KG1 (cell line): ENCODE results near the gene TNS3.

Experiments used
- DNase-seq: peaks from one replicate; lab custom pipeline; 2025; lab: John Stamatoyannopoulos, UW

TNS3 gene

DNA sequence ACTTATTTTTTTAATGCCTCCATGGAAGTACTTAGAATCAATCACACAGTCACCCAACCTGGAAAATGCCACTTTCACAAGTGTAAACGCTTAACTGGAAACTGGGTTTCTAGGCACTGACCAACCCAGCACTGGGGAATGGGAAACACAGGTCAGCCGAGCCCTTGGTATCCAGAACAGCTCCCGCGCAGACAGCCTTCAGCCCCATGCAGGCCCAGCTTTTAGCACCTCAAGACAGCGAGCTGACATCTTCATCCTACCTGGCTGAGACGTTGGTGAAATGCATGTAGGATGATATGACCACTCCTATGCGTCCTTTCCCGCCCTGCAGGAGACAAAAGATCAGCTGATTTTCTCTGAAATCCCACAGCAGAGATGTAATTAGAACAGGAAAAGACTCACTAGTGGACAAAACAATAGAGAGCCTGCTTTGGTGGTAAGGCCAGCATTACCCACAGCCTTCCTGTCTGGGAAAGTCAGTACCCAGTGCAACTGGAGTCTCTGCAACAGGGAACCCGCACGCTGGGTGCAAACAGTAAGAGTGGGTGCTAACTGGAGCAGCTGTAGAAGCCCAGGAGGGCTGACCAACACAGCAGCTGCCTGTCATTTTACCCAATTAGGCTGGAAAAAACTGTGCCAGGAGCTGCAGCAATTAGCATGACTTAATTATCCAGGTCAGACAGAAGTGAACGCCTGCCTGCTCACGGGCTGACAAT lies 153.7 kb downstream of the TNS3 start:
- no peak for DNase-seq

DNA sequence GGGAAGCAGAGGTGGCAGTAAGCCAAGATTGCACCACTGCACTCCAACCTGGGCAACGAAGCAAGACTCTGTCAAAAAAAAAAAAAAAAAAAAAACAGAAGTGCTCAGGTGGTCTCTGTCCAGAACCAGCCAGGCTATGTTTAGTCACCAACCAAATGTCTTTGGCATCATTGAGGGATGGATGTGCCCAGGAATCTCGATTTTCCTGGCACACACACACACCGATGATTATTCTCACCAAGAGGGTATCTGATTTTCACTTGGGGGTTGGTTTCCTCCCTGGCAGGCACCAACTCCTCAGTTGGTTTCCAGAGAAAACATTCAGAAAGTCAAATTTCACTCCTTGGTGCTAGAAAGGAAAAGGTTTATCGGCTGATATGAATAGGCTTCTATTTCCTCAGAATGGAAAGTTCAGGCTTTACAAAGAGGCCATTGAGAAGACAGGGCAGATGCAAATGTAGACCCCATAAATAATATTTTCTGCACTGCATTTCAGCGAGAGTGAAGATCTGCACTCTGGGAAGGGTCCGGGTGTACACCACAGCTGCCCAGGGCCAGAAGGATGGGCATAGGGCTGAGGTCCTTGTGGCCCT lies 154.8 kb downstream of the TNS3 start:
- DNase-seq: no peak

DNA sequence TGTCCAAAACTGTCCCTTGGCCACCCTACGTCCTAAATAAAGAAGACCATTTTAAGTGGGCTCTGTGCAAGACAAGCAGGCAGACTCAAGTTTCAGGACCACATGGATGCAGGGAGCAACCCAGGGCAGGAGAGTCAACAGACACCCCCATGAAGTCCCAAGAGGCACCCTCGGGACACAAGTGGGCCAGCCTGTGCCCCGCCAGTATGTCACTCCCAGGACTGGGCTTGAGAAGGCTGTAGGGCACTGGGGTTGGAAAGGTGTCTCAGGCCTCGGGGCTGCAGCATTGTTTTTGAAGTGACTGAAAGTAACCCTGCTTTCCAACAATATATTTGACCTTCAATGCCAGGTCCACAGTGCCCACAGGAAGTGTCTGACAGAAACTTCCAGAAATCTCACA lies 157.4 kb downstream of the TNS3 start:
- DNase-seq: no peak

DNA sequence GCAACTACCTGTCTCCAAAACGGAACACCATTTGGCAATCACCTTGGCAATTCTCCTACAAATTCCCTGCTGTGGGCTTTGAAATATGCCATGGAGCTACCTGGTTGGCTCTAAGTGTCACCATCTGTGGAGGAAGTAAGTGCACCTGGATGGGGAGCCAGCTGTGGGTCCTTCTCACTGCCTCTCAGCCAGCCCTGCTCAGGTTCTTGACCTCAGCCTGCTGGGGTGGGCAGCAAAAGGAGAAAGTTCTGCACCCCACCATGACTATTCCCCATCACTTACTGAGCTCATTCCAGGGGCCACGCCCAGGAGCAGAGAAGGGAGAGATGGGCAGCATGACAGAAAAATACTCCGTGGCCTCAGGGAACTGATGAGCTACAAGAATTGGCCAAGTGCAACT lies 158.7 kb downstream of the TNS3 start:
- no peak for DNase-seq

DNA sequence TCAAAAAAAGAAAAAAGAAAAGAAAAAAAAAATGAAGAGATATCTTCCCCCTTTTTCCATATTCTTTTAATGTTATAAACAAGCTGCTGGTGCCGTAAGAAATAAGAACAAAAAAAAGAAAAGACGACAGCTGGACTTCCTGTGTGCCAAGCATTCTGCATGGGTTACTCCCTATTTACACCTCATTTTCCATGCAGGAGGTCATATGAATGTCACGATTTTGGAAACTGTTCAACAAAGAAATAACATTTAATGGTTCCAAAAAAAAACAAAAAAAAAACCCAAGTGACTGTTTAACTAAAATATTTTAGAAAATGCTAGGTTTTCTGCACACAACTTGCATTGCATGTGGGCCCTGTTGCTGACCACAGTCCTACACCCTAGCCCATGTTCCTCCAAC lies 159.3 kb downstream of the TNS3 start:
- DNase-seq: no peak

DNA sequence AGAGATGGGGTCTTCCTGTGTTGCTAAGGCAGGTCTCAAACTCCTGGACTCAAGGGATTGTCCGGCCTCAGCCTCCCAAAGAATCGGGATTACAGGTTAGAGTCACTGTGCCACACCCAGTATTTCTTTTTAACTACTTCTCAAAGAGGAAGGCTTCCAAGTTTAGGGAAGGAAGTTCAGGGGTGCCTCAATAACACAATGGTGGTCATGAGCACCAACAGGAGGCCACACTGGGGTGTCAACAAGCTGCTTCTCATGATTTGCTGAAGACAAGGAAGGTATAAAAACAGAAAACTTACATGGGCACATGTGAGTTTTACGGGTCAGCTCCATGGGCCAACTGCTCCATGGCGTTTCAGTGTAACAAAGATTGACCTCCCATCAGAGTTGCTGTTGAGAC lies 160.5 kb downstream of the TNS3 start:
- no peak for DNase-seq

DNA sequence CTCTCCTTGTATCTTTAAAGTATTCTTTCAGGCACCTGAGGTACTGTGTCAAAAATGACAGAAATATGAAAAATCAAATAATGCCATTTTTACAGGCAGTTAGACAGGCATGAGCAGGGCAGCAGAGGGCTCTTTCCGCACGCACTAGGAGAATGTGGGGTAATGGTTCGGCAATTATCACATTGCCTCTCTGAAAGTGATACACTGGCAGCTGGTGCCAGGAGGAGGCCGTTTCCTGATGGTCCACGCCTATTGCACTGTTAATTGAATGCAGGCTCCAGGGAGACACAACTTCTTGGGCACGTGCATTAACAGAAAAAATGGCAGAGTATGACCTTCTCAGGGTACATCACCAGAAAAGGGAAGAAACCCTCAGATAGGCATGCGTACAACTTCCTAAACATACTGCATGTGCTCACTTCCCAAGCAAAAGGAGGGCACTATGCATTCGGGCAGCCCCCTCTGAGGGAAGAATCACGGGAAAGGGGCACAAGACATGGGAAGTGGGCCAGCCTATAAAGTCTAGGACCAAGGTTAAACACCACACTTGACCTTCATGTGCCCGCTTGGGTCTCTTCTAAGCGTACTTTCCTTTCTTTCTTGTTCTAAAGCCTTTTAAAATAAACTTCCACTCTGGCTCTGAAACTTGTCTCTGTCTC lies 161.7 kb downstream of the TNS3 start:
- DNase-seq: no peak

DNA sequence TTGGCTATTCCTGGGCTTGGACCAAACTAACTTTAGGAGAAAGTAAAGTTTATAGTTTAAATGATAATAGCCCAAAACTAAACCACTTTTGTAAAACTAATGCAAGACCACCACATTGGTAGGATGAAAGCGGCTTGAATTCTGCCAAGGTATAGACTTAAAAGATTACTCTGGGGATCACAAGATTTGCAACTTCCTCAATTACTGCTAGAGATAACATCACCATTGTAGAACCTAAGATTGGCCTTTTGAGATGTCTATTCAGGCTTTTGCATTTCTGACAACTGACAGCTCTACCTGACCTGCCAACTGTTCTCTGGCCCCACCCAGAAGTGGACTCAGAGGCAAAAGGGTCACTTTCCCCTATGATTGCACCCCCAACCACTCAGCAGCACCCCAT lies 162.4 kb downstream of the TNS3 start:
- no peak for DNase-seq

DNA sequence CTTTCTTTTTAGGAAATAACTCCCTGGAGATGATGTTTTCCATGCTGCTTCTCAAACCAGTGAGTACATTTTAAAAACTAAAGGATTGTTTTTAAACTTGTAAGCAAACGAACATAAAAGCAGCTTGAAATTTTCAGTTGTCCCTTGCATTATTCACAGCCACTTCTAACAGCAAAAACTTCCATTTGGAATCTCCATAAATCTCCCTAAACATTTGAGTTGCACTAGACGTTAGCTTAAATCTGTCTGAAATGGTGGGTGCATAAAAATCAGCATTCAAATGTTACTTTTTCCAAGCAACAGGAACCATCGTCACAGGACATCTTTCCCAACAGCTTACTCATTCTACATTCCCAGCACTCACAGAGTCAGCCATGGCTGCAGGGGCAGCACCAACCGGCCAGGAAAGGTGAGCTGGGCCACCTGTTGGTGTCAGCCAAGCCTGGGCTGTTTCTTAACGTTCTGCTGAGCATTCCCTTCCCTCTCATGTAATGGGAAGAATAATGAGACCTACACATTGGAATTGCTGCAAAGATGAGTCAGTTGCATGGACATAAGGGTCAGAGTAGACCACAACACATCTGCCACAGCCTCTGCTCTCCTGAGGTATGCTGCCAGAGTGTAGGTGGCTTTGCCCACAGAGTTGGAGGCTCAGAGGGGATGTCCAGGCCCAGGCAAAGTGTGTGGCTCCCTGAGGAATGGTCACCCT lies 163.2 kb downstream of the TNS3 start:
- DNase-seq: no peak

DNA sequence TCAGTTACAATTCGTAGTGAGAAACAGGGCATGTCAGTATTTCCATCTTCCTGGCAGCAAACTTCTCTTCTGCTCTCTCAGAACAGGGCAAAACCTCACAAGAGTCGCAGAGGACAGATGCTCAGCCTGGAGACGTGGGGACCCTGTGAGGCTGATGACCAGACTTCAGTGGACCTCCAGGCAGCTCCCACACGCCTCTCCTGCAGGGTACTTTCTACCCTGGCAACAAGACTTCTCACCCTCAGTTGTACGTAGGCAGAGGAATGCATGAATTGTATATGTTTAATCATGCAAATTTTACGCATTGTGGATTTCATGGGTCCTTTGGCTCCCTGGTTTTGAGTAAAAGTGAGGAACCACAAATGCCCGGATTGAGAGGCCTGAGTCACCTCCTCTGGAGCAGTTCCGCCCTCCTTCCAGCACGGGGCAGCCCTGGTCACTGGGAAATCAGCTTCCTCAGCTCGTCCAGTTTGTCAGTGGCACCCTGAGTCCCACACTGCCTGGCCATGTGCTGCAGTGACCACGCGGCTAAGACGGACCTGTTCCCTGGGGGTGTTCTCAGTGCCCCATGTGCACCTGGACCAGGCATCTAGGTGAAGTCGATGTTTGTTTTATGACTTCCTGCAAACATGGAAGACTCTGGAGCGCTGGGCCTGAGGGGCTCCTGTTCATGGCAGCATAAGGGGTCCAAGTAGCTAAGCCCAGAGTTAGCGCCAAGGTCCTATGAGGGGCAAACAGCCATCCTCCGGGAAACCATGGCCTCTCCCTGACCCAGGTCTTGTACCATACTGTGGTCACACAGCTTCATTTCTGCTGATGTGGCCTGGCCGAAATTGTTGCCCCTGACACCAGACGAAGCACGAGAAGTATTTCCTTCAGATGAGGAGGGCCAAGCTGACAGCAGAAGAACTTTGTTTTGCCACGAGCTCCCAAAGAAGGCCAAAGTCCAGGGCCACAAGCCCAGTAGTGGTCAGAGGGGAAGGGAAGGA lies 165.1 kb downstream of the TNS3 start:
- no peak for DNase-seq

DNA sequence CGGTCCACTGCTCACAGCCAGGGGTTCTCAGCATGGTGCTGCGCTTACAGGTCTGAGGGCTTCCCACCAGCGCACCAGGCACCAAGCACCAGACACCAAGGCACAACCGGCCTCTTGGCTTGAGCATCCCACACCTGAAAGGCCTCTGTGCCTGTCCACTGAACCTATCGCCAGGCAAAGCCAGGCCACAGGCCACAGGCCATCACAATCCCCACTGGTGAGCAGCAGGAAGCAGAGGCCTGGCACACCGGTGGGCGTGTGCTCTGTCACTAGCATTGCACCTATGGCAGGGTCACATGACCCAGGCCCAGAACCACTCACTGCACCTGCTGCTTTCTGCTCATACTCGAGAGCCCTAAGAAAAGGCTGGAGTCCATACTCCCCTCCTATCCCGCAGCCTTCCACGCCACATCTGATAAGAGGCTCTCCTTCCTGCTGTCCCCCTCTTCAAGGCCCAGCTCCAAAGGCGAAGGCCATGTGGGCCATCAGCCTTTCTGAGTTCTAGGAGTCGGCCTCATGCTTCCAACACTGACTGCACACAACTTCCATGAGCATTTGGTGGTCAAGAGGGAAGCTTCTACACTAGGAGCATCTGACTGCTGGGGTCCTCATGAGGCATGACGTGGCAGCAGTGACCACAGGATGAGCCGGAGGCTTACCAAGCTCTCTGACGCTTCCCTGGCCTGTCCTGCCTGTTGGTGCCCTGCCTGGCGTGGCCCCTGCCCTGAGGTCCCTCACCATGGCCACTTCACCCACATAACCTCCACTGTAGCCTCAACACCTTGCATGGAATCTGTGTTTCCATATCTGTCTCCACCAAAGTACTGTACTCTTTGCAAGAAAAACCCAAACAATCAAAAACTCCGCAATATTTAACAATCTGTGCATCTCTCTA lies 166.3 kb downstream of the TNS3 start:
- no peak for DNase-seq

DNA sequence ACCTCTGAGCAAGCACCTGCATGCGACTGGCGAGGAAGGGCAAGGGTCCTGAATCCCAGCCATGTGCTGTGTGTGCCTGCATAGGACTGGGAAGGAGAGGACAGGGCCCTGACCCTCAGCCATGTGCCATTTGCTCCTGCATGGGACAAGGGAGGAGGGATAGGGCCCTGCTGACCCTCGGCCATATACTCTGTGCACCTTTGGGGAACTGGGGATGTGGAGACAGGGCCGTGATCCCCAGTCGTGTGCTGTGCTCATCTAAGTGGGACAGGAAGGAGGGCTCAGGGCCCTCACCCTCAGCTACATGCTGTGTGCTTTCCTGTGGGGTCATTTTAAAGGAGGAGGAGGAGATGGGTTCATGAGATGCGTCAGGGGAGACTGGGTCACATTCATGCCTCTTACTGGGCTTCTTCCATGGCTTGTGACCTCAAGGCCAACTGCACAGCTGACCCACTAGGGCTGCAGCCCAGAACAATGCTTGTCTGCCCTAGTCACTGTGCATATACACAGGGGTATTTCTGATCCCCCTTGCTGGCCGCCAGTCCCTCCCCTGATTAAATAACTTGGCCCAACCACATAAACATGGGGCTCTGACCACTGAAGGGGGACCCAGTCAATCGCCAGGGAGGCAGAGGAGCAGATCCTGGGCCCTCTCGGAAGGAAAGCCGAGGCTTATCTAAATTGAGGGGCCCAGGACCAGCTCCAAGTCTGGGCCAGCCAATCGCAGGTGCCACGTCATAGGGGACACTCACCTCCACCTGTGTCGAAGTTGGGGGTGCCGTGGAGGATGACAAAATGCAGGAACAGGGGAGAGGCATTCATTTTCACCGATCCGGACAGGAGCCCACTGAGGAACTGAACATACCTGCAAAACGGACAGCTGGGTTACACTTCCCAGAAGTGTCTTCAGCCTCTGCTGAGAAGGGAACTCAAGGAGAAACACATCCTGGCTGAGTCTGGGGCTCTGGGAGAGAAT lies 167.3 kb downstream of the TNS3 start:
- DNase-seq: no peak

DNA sequence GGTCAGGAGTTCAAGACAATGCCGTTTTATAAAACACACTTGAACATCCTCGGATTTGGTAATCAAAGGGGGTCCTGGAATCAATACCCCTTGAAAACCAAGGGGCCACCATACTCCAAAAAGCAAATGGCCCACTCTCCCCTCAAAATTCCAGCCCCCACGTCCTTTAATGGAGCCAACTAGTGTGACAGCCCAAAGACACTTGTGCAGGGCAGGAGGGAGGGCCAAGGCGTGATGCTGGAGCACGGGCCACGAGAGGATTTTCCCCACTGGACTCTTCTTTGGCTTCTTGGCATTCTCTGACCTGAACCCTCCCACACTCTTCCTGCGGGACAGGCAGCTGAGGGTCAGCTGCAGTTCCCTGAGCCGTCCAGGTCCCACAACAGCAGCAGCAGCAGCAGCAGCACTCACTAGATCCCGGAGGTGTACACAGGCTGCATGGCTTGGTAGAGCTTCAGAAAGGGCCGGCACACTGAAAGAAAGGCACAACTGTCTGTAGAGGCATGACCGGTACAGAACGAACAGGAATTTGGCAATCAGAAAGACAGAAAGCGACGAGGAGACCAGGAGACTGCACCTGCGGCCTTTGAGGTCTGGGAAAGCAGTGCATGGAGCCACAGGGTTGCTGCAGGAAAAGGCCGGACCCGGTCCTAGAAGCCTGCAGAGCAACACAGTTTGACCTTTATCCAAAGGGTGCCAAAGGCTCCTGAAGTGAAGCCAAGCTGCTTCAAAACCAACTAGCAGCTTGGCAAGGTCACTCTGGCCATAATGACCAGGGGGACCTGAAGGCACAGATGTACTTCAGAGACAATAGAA lies 168.2 kb downstream of the TNS3 start:
- DNase-seq: no peak

DNA sequence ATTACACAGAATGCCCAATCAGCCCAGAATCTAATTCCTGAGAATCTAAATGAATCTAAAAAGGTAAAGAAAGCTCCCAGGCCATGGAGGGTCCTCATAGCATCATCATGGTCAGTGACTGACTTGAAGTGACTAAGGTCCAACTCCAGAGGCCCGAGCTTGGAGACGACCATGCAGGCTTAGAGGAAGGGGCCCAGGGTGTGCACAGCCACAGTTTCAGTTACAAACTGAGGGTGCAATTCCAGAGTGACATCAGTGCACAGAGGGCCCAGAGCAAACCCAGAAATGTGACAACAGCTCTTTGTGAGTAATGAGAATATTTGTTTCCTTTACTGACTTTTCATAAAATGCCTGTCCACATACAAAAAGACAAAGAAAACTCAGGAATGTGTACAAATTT lies 170.0 kb downstream of the TNS3 start:
- DNase-seq: no peak

DNA sequence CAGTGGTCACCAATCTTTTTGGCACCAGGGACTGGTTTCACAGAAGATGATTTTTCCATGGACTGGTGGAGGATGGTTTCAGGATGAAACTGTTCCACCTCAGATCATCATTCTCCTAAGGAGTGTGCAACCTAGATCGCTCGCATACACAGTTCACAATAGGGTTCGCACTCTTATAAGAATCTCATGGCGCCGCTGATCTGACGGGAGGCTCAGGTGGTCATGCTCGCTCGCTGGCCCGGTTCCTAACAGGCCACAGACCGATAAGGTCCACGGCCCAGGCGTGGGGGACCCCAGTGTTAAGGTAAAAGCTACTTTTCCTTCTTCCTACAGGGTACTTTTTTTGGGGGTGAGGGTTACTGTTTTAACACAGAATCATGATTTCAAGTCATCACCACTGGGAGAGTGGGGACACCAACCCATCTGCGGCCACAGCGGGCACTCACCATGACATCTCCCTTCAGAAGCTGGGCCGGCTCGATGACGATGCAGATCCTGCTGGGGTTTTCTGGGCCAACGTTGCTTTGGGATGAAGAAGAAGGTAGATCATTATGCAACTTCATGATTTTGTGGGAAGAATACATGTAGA lies 170.5 kb downstream of the TNS3 start:
- DNase-seq: no peak

DNA sequence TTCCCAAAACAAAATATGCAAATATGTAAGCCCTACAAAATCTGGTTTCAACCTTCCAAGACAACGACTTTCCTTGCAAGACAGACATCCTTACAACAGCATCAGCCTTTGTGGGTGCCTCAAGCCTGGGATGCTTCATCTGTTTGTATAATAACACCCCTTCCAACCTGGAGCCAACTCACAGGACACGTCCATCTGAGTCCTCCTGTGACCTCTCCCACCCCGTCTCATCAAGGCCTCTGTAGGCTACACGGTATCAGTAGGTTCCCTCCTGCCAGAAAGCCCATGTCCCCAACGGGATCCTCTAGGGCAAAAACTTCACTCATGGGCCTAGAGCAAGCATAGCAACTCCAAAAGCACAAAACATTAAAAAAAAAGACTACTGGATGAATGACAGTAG lies 173.2 kb downstream of the TNS3 start:
- DNase-seq: no peak

DNA sequence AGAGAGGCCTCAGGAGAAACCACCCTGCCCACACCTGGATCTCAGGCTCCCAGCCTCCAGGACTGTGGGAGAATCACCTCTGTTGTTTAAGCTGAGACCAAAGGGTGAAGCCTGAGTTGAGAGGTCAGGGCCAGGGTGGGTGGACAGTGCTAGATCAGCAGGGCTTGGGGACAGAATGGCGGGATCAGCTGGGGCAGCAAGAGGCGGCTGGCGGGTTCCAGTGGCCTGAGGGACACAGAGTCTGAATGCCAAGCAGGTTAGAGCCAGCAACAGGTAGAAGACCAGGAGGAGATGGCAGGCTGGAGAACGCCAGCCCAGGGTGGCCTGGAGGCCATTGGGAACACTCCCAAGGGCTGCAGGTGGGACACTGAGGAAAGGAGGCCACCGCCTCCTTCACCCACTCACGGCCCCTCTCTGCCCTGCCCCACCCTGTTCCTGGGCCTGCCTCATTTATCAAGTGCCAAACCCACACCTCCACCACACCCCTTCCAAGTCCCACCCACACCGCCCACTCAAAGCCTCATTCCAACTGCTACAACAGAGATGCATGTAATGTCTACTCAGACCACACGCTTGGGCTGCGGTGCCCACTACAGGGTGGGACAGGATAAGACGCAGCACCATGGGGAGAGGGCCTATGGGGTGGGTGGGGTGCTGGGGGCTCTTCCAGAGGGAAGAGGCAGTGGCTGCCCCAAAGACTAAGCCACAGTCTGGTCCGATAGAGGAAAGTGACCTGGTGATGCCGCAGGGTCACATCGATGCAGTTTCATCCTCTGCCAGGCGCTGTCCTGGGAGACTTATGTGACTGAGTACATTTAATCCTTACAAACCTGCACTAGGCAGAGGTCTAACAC lies 173.9 kb downstream of the TNS3 start:
- DNase-seq: no peak
